HEK293 (cell line): Measurements from ENCODE around the gene EQTN.

Experiments used
- SALL2 ChIP-seq: fragments of 450-650 bp; formaldehyde crosslinking; IDR thresholded peaks from 2 replicates; pipeline ENCODE4 v1.5.0; 2017; ENCODE audit warnings: missing biosample characterization, mild to moderate bottlenecking, missing genetic modification characterization, borderline replicate concordance
- ZFP41 ChIP-seq: fragments of 450-650 bp; formaldehyde crosslinking; IDR thresholded peaks from 2 replicates; pipeline ENCODE4 v1.5.1; 2016; ENCODE audit warnings: missing biosample characterization, missing genetic modification characterization, borderline replicate concordance
- ZNF16 ChIP-seq: fragments of 450-650 bp; formaldehyde crosslinking; IDR thresholded peaks from 2 replicates; pipeline ENCODE4 v1.5.1; 2016; ENCODE audit warnings: low read depth, missing biosample characterization, missing genetic modification characterization
- ZNF274 ChIP-seq, 2 experiments: fragments of 200-500 bp in 1 of 2; fragments of 450-650 bp in 1 of 2; sonication (Bioruptor generic) in 1 of 2; formaldehyde crosslinking in 1 of 2; IDR thresholded peaks; 2 replicates each; pipeline versions ENCODE4 v1.5.1 to v1.6.1; 2014 to 2016; ENCODE audit warnings: borderline replicate concordance in 1 of 2, inconsistent platforms in 1 of 2, low read length in 1 of 2, missing biosample characterization in 1 of 2, missing genetic modification characterization in 1 of 2
- ZNF423 ChIP-seq: fragments of 450-650 bp; formaldehyde crosslinking; IDR thresholded peaks from 2 replicates; pipeline ENCODE4 v1.5.1; 2016; ENCODE audit warnings: missing biosample characterization, missing genetic modification characterization
- TF ChIP-seq, protein P1 (sequence below): fragments of 450-650 bp; formaldehyde crosslinking; IDR thresholded peaks from 2 replicates; pipeline ENCODE4 v1.5.1; 2016; ENCODE audit warnings: missing biosample characterization, missing genetic modification characterization

DNA sequence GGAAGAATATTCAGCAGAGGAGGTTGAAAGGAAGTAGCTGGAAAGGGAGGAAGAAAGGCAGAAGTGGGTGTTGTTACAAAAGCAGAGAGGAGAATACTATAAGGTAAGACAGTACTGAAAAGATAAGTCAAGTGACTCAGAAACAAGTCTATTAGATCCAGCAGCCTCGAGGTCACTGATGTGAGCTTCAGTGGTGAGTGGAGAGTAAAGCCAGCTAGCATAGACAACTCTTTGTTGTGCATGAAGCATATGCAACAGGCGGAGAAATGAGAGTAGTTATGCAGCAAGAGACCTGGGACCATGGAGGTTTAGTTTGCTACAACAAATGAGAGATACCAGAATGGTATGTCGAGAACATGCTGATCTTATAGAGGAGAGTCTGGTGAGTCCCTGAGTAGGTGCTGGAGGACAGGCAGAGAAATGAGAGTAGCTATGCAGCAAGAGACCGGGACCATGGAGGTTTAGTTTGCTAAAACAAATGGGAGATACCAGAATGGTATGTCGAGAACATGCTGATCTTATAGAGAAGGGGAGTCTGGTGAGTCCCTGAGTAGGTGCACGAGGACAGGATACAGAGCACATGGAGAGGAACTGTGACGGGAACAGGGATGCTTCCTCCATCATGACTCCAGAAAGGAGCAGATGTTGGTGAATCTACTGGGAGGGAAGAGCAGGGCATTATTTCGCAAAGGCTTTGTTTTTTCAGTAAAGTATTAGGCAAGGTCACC, 36.0 kb downstream of the EQTN start:
- TF ChIP-seq, protein P1, sequence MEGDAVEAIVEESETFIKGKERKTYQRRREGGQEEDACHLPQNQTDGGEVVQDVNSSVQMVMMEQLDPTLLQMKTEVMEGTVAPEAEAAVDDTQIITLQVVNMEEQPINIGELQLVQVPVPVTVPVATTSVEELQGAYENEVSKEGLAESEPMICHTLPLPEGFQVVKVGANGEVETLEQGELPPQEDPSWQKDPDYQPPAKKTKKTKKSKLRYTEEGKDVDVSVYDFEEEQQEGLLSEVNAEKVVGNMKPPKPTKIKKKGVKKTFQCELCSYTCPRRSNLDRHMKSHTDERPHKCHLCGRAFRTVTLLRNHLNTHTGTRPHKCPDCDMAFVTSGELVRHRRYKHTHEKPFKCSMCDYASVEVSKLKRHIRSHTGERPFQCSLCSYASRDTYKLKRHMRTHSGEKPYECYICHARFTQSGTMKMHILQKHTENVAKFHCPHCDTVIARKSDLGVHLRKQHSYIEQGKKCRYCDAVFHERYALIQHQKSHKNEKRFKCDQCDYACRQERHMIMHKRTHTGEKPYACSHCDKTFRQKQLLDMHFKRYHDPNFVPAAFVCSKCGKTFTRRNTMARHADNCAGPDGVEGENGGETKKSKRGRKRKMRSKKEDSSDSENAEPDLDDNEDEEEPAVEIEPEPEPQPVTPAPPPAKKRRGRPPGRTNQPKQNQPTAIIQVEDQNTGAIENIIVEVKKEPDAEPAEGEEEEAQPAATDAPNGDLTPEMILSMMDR (tag by site-specific recombination), result no peak
- TF ChIP-seq ZNF16 (no peak), SALL2 (tag by site-specific recombination) (no peak), ZNF274 (IDR thresholded peaks at IDR 0.05; ENCODE audit: low read length) (no peak), ZNF274 (tag by site-specific recombination; IDR thresholded peaks at IDR 0.05; ENCODE audit: borderline replicate concordance) (no peak), ZNF423 (tag by site-specific recombination) (no peak), ZFP41 (no peak)
